D721Med (cell line): Measurements from ENCODE around the gene USP2.

Experiments
- DNase-seq: peaks from one replicate; pipeline ENCODE4 v3.0.0; 2011; ENCODE audit warnings: low spot score; ENCODE audit not compliant: insufficient read length
- FAIRE-seq: peaks from 2 replicates; lab custom pipeline; 2011; peaks lifted over from hg19 to GRCh38; lab: Jason Lieb, UNC
- CTCF ChIP-seq: IDR thresholded peaks from 2 replicates; pipeline ENCODE4 v1.5.1; 2012; ENCODE audit warnings: mild to moderate bottlenecking, control low read depth; ENCODE audit not compliant: insufficient read depth; ENCODE audit errors: missing control alignments

The USP2 gene

DNA sequence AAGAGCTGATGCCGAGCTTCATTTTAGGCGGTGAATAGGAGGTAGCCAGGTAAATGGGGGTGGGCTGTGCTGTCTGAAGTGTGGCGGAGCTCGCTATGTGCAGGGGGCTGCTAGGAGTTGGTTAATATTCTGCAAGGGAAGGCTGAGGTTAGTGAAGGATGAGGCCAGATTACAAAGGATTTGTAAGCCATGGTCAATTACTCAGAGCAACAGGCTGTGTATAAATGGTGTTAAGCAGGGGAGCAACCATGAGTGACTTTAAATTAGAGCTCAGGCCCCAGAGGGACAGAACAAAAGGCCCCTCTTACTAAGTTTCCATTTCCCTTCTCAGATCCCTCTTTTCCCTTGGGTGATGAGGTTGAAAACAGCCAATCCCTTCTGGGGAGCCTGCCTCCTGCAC lies 57.3 kb downstream of the USP2 start:
- FAIRE-seq (no peak), DNase-seq (peak; percentile 25)
- no peak for TF ChIP-seq CTCF

- DNase-seq (no peak), FAIRE-seq (peak; percentile 11)
- peak; percentile 87 for TF ChIP-seq CTCF
Observed at GRCh38 chr11:119323532-119324033, 57.9 kb downstream of the USP2 start.

DNA sequence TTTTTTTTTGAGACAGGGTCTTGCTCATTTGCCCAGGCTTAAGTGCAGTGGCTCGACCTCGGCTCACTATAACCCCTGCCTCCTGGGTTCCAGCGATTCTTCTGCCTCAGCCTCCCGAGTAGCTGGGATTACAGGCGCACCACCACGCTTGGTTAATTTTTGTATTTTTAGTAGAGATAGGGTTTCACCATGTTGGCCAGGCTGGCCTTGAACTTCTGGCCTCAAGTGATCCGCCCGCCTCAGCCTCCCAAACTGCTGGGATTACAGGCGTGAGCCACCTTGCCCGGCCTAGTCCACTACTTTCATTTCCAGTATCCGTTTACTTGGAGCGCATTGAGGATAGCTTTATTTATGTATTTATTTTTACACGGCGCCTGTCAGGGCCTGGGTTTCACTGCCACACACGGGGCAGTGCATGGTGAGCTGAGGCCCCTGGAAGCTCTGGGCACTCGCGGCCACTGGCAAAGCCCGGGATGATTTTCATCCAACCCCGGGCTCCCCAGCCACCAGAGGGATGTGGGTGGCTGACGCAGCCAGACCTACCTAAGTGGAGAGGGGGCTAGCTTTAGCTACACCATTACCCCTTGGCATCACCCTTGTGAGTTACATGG lies 58.5 kb downstream of the USP2 start:
- no peak for FAIRE-seq
- no peak for DNase-seq
- TF ChIP-seq CTCF = no peak

DNA sequence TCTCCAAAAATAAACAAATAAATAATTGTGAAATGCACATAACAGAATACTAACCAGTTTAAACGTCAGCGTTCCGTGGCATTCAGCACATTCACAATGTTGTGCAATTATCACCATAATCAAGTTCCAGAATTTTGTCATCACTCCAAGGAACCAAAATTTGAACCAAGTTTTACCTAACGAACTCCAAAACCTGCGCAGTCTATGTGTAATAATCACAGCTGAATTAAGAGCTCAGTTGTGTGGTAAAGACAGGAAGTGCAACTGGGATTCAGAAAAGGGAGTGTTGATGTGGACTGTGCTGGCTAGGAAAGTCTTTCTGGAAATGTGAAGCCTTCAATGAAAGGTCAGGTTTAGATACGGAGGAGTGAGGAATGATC lies 59.1 kb downstream of the USP2 start:
- FAIRE-seq (no peak), DNase-seq (no peak)
- TF ChIP-seq CTCF = no peak

GRCh38 chr11:119320776-119321524 lies 60.5 kb downstream of the USP2 start:
- DNase-seq = peak; percentile 83
- no peak for FAIRE-seq
- TF ChIP-seq CTCF = no peak

DNA sequence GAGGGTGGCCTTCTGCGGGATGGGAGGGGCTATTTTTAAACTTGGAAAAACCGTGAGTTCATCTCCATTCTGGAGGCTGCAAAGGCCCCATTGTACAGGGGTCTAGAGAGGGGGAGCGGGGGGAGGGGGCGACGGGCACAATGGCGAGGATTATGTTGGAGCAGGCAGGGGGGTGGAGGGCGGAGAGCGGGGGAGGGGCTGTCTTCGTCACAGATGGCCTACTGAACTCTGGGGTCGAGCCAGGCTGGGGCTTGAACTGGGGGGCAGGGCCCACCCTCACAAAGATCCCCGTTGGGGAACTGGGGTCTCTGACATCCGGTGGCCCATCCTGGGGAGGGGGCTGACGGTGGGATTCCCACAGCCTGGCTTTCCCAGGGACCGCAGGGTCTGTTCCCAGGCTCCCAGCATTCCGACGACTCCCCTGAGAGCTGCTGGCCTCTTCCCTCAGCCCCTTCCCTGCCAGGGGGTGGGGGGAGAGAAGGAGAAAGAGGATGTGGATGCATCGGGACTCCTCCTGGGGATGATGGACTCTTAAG lies 61.2 kb downstream of the USP2 start:
- DNase-seq = no peak
- TF ChIP-seq CTCF = no peak
- FAIRE-seq = no peak

- DNase-seq (no peak), FAIRE-seq (no peak)
- no peak for TF ChIP-seq CTCF
Observed at GRCh38 chr11:119319700-119320239, 61.7 kb downstream of the USP2 start.
